ENCODE measurements around the gene EIF3B.
"Not testable (repeated sequence)": the region's sequence is repeated elsewhere in the genome, so short reads cannot be mapped to it uniquely, and the experiment has no call there.

EIF3B gene

GRCh38 chr7:2377492-2377891 lies 22.9 kb downstream of the EIF3B start:
- DNase-seq (ENCODE audit: low read depth), result not testable (repeated sequence)

GRCh38 chr7:2378125-2378524 lies 23.5 kb downstream of the EIF3B start:
- not testable (repeated sequence) for DNase-seq (ENCODE audit: low read depth)

GRCh38 chr7:2379161-2379560 lies 24.5 kb downstream of the EIF3B start:
- no peak for DNase-seq (ENCODE audit: low read depth)

- DNase-seq (ENCODE audit: low read depth), result no peak
Measured at GRCh38 chr7:2379821-2380450, 25.3 kb downstream of the EIF3B start.

GRCh38 chr7:2380461-2380860 lies 25.8 kb downstream of the EIF3B start:
- no peak for DNase-seq (ENCODE audit: low read depth)

GRCh38 chr7:2381227-2381626 lies 26.6 kb downstream of the EIF3B start:
- no peak for DNase-seq (ENCODE audit: low read depth)

- DNase-seq (ENCODE audit: low read depth), result no peak
Measured at GRCh38 chr7:2381881-2382509, 27.4 kb downstream of the EIF3B start.

GRCh38 chr7:2383543-2384274 lies 29.1 kb downstream of the EIF3B start:
- DNase-seq (ENCODE audit: low read depth), result no peak

- no peak for DNase-seq (ENCODE audit: low read depth)
Measured at GRCh38 chr7:2384354-2385243, 30.0 kb downstream of the EIF3B start.

GRCh38 chr7:2386122-2386521 lies 31.5 kb downstream of the EIF3B start:
- not testable (repeated sequence) for DNase-seq (ENCODE audit: low read depth)

- DNase-seq (ENCODE audit: low read depth), result no peak
Measured at GRCh38 chr7:2386964-2387669, 32.5 kb downstream of the EIF3B start.

GRCh38 chr7:2387897-2388636 lies 33.4 kb downstream of the EIF3B start:
- DNase-seq (ENCODE audit: low read depth), result no peak

GRCh38 chr7:2388637-2388954 lies 34.0 kb downstream of the EIF3B start:
- no peak for DNase-seq (ENCODE audit: low read depth)

- DNase-seq (ENCODE audit: low read depth), result not testable (repeated sequence)
Measured at GRCh38 chr7:2390020-2390816, 35.6 kb downstream of the EIF3B start.

GRCh38 chr7:2393706-2394105 lies 39.1 kb downstream of the EIF3B start:
- no peak for DNase-seq (ENCODE audit: low read depth)

GRCh38 chr7:2394566-2395082 lies 40.0 kb downstream of the EIF3B start:
- DNase-seq (ENCODE audit: low read depth), result no peak

GRCh38 chr7:2398506-2398905 lies 43.9 kb downstream of the EIF3B start:
- no peak for DNase-seq (ENCODE audit: low read depth)

GRCh38 chr7:2399848-2400587 lies 45.4 kb downstream of the EIF3B start:
- no peak for DNase-seq (ENCODE audit: low read depth)

- DNase-seq (ENCODE audit: low read depth), result no peak
Measured at GRCh38 chr7:2402687-2403013, 48.0 kb downstream of the EIF3B start.

Measured in activated T-helper 1 cell treated with Interleukin-2 at 50 U/mL for 16 hours (primary cell).